AG09319 (cell line): Measurements from ENCODE around the gene MCTP2.

Source experiments
- DNase-seq: peaks from one replicate; pipeline ENCODE4 v3.0.0-alpha.2; 2010; ENCODE audit warnings: low read depth; ENCODE audit errors: extremely low read depth
- CTCF ChIP-seq: IDR thresholded peaks from 2 replicates; pipeline ENCODE4 v1.5.1; 2011; ENCODE audit warnings: low read depth, mild to moderate bottlenecking, inconsistent platforms, low read length, moderate library complexity

The MCTP2 gene

GRCh38 chr15:94470492-94470891 is 239.1 kb downstream of the MCTP2 start:
- TF ChIP-seq CTCF: no peak
- DNase-seq: no peak

GRCh38 chr15:94476686-94477085 is 245.3 kb downstream of the MCTP2 start:
- no peak for DNase-seq
- TF ChIP-seq CTCF: no peak

- no peak for TF ChIP-seq CTCF
- no peak for DNase-seq
These were observed 246.7 kb downstream of the MCTP2 start for GRCh38 chr15:94477913-94478553.

GRCh38 chr15:94478763-94479162 is 247.4 kb downstream of the MCTP2 start:
- TF ChIP-seq CTCF: no peak
- DNase-seq: no peak

- no peak for DNase-seq
- no peak for TF ChIP-seq CTCF
These were observed 249.0 kb downstream of the MCTP2 start for GRCh38 chr15:94480289-94480834.

- TF ChIP-seq CTCF: no peak
- no peak for DNase-seq
These were observed 253.9 kb downstream of the MCTP2 start for GRCh38 chr15:94485148-94485719.

GRCh38 chr15:94487635-94488034 is 256.3 kb downstream of the MCTP2 start:
- no peak for TF ChIP-seq CTCF
- DNase-seq: no peak
